Measurements from ENCODE around the gene APBA1.

- TF ChIP-seq CTCF (IDR thresholded peaks at IDR 0.05; ENCODE audit: insufficient read depth, low read depth, low read length): no peak
- no peak for TF ChIP-seq EZH2 (IDR thresholded peaks at IDR 0.05; ENCODE audit: insufficient read depth, low read length)
Observed at GRCh38 chr9:69444021-69444420, 228.2 kb downstream of the APBA1 start.

Measured in astrocyte (in vitro differentiated cells and primary cell).